GM23248 (cell line): Measurements from ENCODE around the gene TMEM202.

ENCODE experiments used
- EZH2 ChIP-seq: fragments of 200-600 bp; sonication (generic); IDR thresholded peaks from 2 replicates; pipeline ENCODE4 v1.6.1; 2018; ENCODE audit warnings: antibody characterized with exemption, mild to moderate bottlenecking; ENCODE audit not compliant: insufficient read depth, poor library complexity, severe bottlenecking
- EZH2phosphoT487 ChIP-seq: fragments of 200-600 bp; sonication (generic); IDR thresholded peaks from 2 replicates; pipeline ENCODE4 v1.6.1; 2018; ENCODE audit warnings: antibody characterized with exemption, moderate library complexity, mild to moderate bottlenecking, low read depth; ENCODE audit not compliant: insufficient read depth

GRCh38 chr15:72375501-72375845 is 22.6 kb upstream of the TMEM202 start:
- TF ChIP-seq EZH2phosphoT487 (no peak), EZH2 (no peak)
